Right renal cortex interstitium (tissue), 3 donors: Measurements from ENCODE around the gene AOPEP. TPM values are rescaled to one million over a fixed set of nuclear protein-coding genes. Genes with fewer than 3 reads are reported as not detected.

Source experiments
- DNase-seq, 3 donors: peaks; one replicate each; pipeline ENCODE4 v3.0.0-alpha.2; 2013; ENCODE audit warnings: low read depth in 3 of 3, low spot score in 2 of 3
- polyA plus RNA-seq, 3 donors: library from polyadenylated mRNA; unstranded; fragments of 120-200 nt; gene quantifications; one replicate each; pipeline ENCODE4 v1.2.1, GENCODE V29; 2013; ENCODE audit not compliant: insufficient read length in 3 of 3

Gene AOPEP, protein sequence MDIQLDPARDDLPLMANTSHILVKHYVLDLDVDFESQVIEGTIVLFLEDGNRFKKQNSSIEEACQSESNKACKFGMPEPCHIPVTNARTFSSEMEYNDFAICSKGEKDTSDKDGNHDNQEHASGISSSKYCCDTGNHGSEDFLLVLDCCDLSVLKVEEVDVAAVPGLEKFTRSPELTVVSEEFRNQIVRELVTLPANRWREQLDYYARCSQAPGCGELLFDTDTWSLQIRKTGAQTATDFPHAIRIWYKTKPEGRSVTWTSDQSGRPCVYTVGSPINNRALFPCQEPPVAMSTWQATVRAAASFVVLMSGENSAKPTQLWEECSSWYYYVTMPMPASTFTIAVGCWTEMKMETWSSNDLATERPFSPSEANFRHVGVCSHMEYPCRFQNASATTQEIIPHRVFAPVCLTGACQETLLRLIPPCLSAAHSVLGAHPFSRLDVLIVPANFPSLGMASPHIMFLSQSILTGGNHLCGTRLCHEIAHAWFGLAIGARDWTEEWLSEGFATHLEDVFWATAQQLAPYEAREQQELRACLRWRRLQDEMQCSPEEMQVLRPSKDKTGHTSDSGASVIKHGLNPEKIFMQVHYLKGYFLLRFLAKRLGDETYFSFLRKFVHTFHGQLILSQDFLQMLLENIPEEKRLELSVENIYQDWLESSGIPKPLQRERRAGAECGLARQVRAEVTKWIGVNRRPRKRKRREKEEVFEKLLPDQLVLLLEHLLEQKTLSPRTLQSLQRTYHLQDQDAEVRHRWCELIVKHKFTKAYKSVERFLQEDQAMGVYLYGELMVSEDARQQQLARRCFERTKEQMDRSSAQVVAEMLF
- 10 to 100 TPM; 47.3 to 58.7 (median 51.8) TPM for polyA plus RNA-seq

GRCh38 chr9:94726495-94727191 is at the start of gene AOPEP:
AOPEP (plus strand) TSS chr9:94726699; CDS start chr9:94759784, 33,085 bp downstream.
- DNase-seq: peak; percentile 87 to 89 (median 88)

DNA sequence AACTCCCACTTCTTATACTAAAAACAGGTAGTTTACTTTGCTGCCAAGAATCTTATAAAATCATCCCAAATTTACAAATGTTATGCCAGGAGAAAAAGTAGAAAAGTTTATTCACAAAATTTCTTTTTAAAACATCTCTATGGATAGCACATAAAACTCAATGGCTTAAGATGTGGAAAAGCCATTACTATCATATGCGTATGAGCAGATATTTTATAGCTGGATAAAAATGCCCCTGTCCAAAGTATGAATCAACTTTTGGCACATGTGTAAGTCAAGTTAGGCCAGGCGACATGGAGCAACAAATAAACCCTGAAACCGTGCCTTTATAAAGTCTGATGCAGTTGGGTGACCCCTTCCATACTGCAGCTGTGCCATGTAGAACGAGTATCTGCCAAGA is 48.6 kb upstream of the AOPEP start:
- DNase-seq: no peak

GRCh38 chr9:94679587-94679986 is 46.9 kb upstream of the AOPEP start:
- DNase-seq: no peak

DNA sequence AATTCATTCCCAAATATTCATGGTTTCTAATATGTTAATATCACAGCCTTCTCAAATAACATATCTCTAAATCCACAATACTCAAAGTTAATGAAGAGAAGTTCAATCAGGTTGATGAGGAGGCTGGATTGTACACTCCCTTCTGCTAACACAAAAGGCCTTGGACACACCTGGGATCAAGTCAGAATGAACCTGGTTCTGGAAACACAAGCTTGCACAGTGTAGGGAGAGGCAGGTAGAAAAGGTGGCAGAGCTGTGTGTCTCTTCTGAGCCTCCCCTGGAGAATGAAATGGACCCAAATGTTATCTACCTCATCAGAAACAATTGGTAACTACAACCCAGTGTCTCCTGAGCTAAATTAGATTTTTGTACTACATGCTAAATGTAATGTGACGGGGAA is 46.5 kb upstream of the AOPEP start:
- DNase-seq: no peak

DNA sequence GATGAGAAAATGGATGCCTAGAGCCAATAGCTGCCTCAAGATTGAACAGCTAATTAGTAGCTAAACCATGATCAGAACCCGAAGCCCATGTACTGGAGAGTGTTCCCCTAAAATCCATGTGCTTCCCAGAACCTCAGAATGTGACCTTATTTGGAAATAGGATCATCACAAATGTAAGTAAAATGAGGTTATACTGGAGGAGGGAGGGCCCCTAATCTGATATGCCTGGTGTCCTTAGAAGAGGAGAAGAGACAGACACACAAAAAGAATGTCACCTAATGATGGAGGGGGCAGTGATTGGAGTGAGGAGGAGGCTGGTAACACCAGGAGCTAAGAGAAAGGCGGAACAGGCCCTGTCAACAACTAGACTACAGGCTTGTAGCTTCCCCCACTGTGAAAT is 45.9 kb upstream of the AOPEP start:
- DNase-seq: no peak

GRCh38 chr9:94681508-94681907 is 45.0 kb upstream of the AOPEP start:
- DNase-seq: no peak

DNA sequence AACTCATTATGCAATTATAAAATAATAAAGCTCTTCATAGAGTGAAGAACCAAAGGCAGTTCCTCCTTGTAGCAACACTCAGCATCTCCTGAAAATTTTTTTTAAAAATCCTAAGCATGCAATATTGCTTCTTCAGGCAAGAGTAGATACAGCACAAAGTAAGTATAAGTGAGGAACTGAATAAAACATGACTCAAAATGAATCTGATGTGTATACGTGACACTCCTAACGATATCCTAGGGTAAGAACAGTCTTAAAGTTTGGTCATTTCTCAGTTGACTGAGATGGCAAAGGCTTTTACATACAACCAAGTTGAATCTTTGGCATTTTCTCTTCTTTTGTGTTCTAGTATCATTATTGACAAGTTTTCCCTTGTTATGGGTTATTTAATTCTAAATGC is 41.1 kb upstream of the AOPEP start:
- DNase-seq: no peak

DNA sequence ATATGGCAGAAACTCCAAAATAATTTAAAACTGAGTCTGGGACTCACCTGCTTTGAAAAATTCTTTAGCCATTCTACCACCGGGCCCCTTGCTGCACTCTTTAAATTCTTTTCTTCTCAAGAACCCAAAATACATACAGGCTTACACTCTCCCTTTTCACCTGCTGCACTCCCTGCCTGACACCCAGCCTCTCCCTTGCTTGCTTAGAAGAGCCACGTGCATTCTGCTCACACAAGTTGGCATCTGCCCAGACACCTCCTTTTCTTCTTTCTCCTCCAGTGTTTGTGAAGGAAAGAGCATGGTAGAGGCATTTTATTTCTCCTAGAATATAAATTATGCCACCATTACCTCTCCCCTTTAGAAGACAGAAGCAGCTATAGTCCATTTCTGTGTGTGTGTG is 39.0 kb upstream of the AOPEP start:
- no peak for DNase-seq

GRCh38 chr9:94690344-94690743 is 36.2 kb upstream of the AOPEP start:
- DNase-seq: no peak

GRCh38 chr9:94692601-94693000 is 33.9 kb upstream of the AOPEP start:
- DNase-seq: peak in 1 of 3 donors; percentile 65

- DNase-seq: no peak
These were observed 32.9 kb upstream of the AOPEP start for GRCh38 chr9:94693485-94694204.

- no peak for DNase-seq
These were observed 30.0 kb upstream of the AOPEP start for GRCh38 chr9:94696545-94696944.

- no peak for DNase-seq
These were observed 28.4 kb upstream of the AOPEP start for GRCh38 chr9:94697972-94698581.

DNA sequence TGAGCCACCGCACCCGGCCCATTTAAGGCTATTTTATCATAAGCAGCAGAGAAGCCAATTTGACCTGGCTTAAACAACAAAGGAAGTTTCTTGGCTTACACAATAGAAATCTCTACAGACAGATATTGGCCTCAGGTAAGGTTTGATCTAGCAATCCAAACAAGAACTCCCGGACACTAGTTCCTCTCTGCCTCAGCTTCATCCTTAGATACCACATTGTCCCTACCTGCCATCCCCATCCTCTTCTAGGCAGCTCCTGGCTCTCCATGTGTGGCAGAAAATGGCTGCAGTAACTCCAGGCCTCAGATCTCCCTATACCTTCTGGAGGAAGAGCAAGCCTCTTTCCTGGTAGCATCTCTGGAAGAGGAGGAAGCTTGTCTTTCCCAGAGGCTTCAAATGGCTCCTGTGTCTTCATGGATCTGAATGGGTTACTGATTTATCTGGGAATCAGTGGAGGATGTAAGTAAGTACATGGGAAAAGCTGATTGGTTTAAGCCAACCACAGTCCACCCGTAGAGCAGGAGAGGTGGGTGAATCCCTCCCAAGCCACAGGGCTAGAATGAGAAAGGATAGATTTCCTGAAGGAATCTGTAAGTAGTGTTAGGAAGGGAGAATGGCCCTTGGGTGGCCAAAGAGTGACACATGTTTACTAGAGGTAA is 26.7 kb upstream of the AOPEP start:
- DNase-seq: no peak

DNA sequence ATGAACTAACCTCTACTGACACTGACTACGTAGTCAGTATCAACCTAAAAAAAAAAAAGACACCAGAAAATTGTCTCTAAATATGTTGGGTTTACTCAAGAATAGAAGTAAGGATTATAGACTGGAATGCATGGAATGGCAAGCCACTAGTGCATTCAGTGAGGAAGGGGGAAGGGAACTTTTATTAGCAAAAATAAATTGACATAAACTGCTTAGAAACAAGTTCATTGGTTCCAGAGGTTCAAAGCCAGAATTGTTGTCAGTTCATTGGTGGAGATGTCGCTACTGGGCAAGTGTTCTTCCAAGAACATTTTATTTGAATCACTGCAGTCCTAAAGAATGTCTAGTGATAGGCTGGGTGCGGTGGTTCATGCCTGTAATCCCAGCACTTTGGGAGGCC is 26.1 kb upstream of the AOPEP start:
- DNase-seq: no peak

DNA sequence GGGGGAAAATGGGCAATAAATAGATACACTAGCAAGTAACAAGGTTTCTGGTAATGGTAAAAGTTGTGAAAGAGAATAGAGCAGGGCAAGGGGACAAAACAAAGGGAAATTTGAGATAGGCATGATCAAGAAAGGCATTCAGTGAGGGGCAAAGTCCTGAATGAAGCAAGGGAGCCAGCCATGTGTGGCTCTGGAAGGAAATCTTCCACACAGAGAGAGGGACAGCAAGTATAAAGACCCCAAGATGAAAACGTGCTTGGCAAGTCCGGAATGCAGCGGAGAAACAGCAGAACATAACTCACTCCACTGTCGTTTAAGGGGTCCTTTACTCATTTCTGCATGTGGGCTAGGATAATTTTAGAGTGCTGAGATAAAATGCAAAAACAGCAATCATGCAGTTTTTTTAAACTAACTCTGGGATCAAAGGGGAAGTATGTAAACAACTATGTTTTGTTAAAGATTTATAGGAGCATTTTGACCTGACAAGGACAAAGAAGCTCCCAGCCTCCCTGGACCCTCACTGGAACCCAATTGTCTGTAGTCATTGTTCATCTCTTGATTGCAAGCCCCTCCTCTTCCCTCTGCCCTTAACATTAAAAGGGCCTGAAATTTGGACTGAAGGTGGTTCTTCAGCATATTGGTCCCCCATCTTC is 22.9 kb upstream of the AOPEP start:
- no peak for DNase-seq

- no peak for DNase-seq
These were observed 21.3 kb upstream of the AOPEP start for GRCh38 chr9:94705162-94705702.

DNA sequence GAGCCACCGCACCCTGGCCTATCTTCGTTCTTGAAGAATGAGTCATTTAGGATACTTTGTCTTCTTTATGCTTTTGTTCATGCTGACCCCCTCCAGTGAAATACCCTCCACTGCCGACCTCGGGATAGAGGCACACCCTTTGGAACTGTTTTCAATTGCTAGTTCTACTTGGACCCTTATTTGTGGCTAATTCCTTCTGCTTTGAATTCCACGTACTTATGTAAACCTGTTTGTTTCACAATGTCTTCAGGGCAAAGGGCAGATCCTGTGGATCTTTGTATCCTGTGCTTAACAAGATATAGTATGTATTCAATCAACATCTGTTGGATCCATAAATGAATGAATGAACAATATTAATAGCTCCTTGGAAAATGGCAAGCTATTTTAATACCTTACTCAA is 19.6 kb upstream of the AOPEP start:
- DNase-seq: no peak
